Osteoblast (primary cell): ENCODE results near the gene TTL. TPM values are rescaled to one million over a fixed set of nuclear protein-coding genes. Genes with fewer than 3 reads are reported as not detected.
"Not testable (repeated sequence)": the region's sequence is repeated elsewhere in the genome, so short reads cannot be mapped to it uniquely, and the experiment has no call there.

ENCODE experiments used
- DNase-seq: peaks from one replicate; pipeline ENCODE4 v3.0.0; 2011; ENCODE audit warnings: low spot score, mixed read lengths; ENCODE audit not compliant: insufficient read length; ENCODE audit errors: missing footprints
- H2AFZ ChIP-seq: 2 replicates; pipeline ENCODE4 v1.6.0; 2011; ENCODE audit warnings: mild to moderate bottlenecking, low read length
- H3K27ac ChIP-seq: 2 replicates; pipeline ENCODE4 v1.5.1; 2011; ENCODE audit warnings: mild to moderate bottlenecking, low read depth, low read length, moderate library complexity
- H3K27me3 ChIP-seq: 2 replicates; pipeline ENCODE4 v1.6.0; 2012; ENCODE audit warnings: mild to moderate bottlenecking, control low read depth, inconsistent platforms, low read length, moderate library complexity; ENCODE audit not compliant: insufficient read depth
- H3K36me3 ChIP-seq: 2 replicates; pipeline ENCODE4 v1.5.1; 2011; ENCODE audit warnings: mild to moderate bottlenecking, low read length, control low read depth, moderate library complexity; ENCODE audit not compliant: insufficient read depth
- H3K4me1 ChIP-seq: 2 replicates; pipeline ENCODE4 v1.5.1; 2011; ENCODE audit warnings: mild to moderate bottlenecking, low read length, control low read depth, moderate library complexity; ENCODE audit not compliant: insufficient read depth
- H3K4me2 ChIP-seq: 2 replicates; pipeline ENCODE4 v1.6.0; 2011; ENCODE audit warnings: mild to moderate bottlenecking, low read length; ENCODE audit not compliant: insufficient read depth
- H3K4me3 ChIP-seq: fragments of 200-600 bp; sonication (generic); 3 replicates; pipeline ENCODE4 v1.5.1; 2012; ENCODE audit warnings: mild to moderate bottlenecking, low read length, inconsistent platforms; ENCODE audit not compliant: insufficient read depth
- H3K79me2 ChIP-seq: 2 replicates; pipeline ENCODE4 v1.6.0; 2012; ENCODE audit warnings: mild to moderate bottlenecking, low read length, control low read depth, inconsistent platforms; ENCODE audit not compliant: insufficient read depth
- H3K9me3 ChIP-seq: 2 replicates; pipeline ENCODE4 v1.5.1; 2011; ENCODE audit warnings: low read depth, low read length, control low read depth
- H4K20me1 ChIP-seq: 2 replicates; pipeline ENCODE4 v1.6.0; 2012; ENCODE audit warnings: mild to moderate bottlenecking, low read length, control low read depth; ENCODE audit not compliant: insufficient read depth
- CTCF ChIP-seq: IDR thresholded peaks from 2 replicates; pipeline ENCODE4 v1.5.1; 2011; ENCODE audit warnings: mild to moderate bottlenecking, low read depth, low read length, moderate library complexity; ENCODE audit errors: extremely low read depth
- total RNA-seq: library from RNA; depleted of rRNA; stranded (reverse); fragments of >200 nt; gene quantifications from 2 replicates; pipeline ENCODE4 v1.2.3, GENCODE V29; 2012

TTL gene
- total RNA-seq, 1 donor, result 59.0 TPM

- peaks cover 37% of the 10 kb centered on the region for H3K79me2 ChIP-seq
- TF ChIP-seq CTCF, result no peak
- peak overlapping the region; percentile 99 for H3K4me3 ChIP-seq
- peak overlapping the region; percentile 84 for H3K4me2 ChIP-seq
- peaks cover 14% of the 10 kb centered on the region for H3K4me1 ChIP-seq
- peak overlapping the region; percentile 99 for H2AFZ ChIP-seq
- no peaks in the 10 kb centered on the region for H4K20me1 ChIP-seq
- peaks cover 13% of the 10 kb centered on the region for H3K36me3 ChIP-seq
- H3K27me3 ChIP-seq, result no peaks in the 10 kb centered on the region
- no peak overlapping the region for H3K27ac ChIP-seq
- H3K9me3 ChIP-seq, result no peaks in the 10 kb centered on the region
- no peak for DNase-seq
Measured at GRCh38 chr2:112542984-112543661, 61.2 kb downstream of the TTL start.

- Histone ChIP-seq H3K4me3 (no peak overlapping the region), H4K20me1 (no peaks in the 10 kb centered on the region), H3K27me3 (no peaks in the 10 kb centered on the region), H3K9me3 (no peaks in the 10 kb centered on the region), H3K4me2 (no peak overlapping the region), H3K79me2 (peaks cover 36% of the 10 kb centered on the region), H3K4me1 (peaks cover 8% of the 10 kb centered on the region), H3K36me3 (peaks cover 37% of the 10 kb centered on the region), H2AFZ (no peak overlapping the region), H3K27ac (no peak overlapping the region)
- TF ChIP-seq CTCF, result no peak
- DNase-seq, result no peak
Measured at GRCh38 chr2:112547333-112547732, 65.4 kb downstream of the TTL start.

DNA sequence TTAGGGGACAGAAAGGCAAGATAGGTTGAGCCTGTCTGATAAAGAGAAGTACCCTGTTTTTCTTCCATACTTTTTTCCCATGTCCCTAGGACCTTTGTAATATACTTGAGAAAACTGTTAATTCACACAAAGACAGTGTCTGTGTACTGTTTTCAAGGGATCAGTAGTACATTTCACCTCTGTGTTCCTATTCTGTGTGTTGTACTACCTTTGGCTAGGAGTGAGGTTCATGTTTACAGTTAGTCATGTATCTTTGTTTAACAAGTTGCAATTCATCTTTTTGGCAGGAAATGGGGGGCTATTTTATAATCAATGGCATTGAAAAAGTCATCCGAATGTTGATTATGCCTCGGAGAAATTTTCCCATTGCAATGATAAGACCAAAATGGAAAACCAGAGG lies 67.0 kb downstream of the TTL start:
- Histone ChIP-seq H3K79me2 (peaks cover 20% of the 10 kb centered on the region), H3K27me3 (no peaks in the 10 kb centered on the region), H3K9me3 (no peaks in the 10 kb centered on the region), H3K4me3 (no peak overlapping the region), H3K4me2 (no peak overlapping the region), H3K36me3 (peaks cover 41% of the 10 kb centered on the region), H4K20me1 (no peaks in the 10 kb centered on the region), H2AFZ (no peak overlapping the region), H3K27ac (no peak overlapping the region), H3K4me1 (no peaks in the 10 kb centered on the region)
- no peak for TF ChIP-seq CTCF
- no peak for DNase-seq

- Histone ChIP-seq H3K79me2 (no peaks in the 10 kb centered on the region), H3K9me3 (no peaks in the 10 kb centered on the region), H3K4me3 (no peak overlapping the region), H2AFZ (no peak overlapping the region), H3K36me3 (peaks cover 46% of the 10 kb centered on the region), H3K27ac (no peak overlapping the region), H4K20me1 (no peaks in the 10 kb centered on the region), H3K27me3 (no peaks in the 10 kb centered on the region), H3K4me1 (no peaks in the 10 kb centered on the region), H3K4me2 (no peak overlapping the region)
- no peak for TF ChIP-seq CTCF
- DNase-seq, result no peak
Measured at GRCh38 chr2:112566104-112566503, 84.1 kb downstream of the TTL start.

DNA sequence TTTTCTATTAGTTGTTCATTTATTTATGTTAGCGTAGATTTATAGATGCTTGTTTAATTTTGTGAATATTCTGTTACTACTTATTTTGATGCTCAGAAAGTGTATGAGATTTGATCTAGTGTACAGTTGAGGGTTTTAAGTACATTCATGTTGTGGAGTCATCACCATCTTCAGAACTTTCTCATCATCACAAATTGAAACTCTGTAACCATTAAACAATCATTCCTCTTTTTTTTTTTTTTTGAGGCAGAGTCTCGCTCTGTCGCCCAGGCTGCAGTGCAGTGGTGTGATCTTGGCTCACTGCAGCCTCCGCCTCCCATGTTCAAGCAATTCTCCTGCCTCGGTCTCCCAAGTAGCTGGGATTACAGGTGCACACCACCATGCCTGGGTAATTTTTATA lies 84.6 kb downstream of the TTL start:
- not testable (repeated sequence) for H3K27me3 ChIP-seq, H3K4me2 ChIP-seq, H3K4me3 ChIP-seq, H3K79me2 ChIP-seq, H3K9me3 ChIP-seq, H2AFZ ChIP-seq, H3K4me1 ChIP-seq, DNase-seq, H4K20me1 ChIP-seq, H3K27ac ChIP-seq
- peaks cover 46% of the 10 kb centered on the region for H3K36me3 ChIP-seq
